Measurements from ENCODE around the gene RNF32. TPM values are rescaled to one million over a fixed set of nuclear protein-coding genes. Genes with fewer than 3 reads are reported as not detected.

Gene RNF32
- total and polyA plus RNA-seq, 8 donors: 0.69 to 2.5 (median 1.1) TPM

GRCh38 chr7:156680281-156680680 is 39.7 kb downstream of the RNF32 start:
- intact Hi-C loops (cut with DNase I): no loop called here
- no peak for FAIRE-seq
- 59 to 96% methylated on average over 1 of the region's 1 CpG for WGBS, 2 donors
- H3K4me1 ChIP-seq: no peaks in the 10 kb centered on the region
- no peak for TF ChIP-seq CTCF (IDR thresholded peaks at IDR 0.05)
- no peak for DNase-seq
- no peaks in the 10 kb centered on the region for H3K9me3 ChIP-seq
- ATAC-seq: no peak
- H3K27ac ChIP-seq: no peak overlapping the region
- no peak overlapping the region for H3K4me3 ChIP-seq
- no peaks in the 10 kb centered on the region for H3K27me3 ChIP-seq
- H3K36me3 ChIP-seq: peaks cover 0 to 33% (median 4%) of the 10 kb centered on the region in 3 donors

GRCh38 chr7:156682928-156683327 is 42.4 kb downstream of the RNF32 start:
- Histone ChIP-seq H3K9me3 (no peaks in the 10 kb centered on the region), H3K27ac (no peak overlapping the region), H3K4me1 (no peaks in the 10 kb centered on the region), H3K27me3 (no peaks in the 10 kb centered on the region), H3K36me3 (peaks cover 0 to 27% (median 4%) of the 10 kb centered on the region in 3 donors), H3K4me3 (no peak overlapping the region)
- no peak for FAIRE-seq
- intact Hi-C loops (cut with DNase I): no loop called here
- no peak for DNase-seq
- WGBS, 2 donors: 80 to 90% methylated on average over 2 of the region's 2 CpGs
- ATAC-seq: no peak
- TF ChIP-seq CTCF (IDR thresholded peaks at IDR 0.05): no peak

GRCh38 chr7:156684251-156684650 is 43.7 kb downstream of the RNF32 start:
- no peak for TF ChIP-seq CTCF (IDR thresholded peaks at IDR 0.05)
- H3K27ac ChIP-seq: no peak overlapping the region
- intact Hi-C loops (cut with DNase I): no loop called here
- no peaks in the 10 kb centered on the region for H3K27me3 ChIP-seq
- no peaks in the 10 kb centered on the region for H3K9me3 ChIP-seq
- no peak overlapping the region for H3K4me3 ChIP-seq
- no peaks in the 10 kb centered on the region for H3K4me1 ChIP-seq
- ATAC-seq: no peak
- FAIRE-seq: no peak
- peaks cover 0 to 21% (median 4%) of the 10 kb centered on the region in 3 donors for H3K36me3 ChIP-seq
- 96 to 97% methylated on average over 10 of the region's 10 CpGs for WGBS, 2 donors
- DNase-seq: no peak

- 94 to 95% methylated on average over 4 of the region's 4 CpGs for WGBS, 2 donors
- no peaks in the 10 kb centered on the region for H3K9me3 ChIP-seq
- no peak overlapping the region for H3K27ac ChIP-seq
- ATAC-seq: no peak
- peaks cover 0 to 18% (median 4%) of the 10 kb centered on the region in 3 donors for H3K36me3 ChIP-seq
- TF ChIP-seq CTCF (IDR thresholded peaks at IDR 0.05): no peak
- H3K27me3 ChIP-seq: no peaks in the 10 kb centered on the region
- no peak for DNase-seq
- no peaks in the 10 kb centered on the region for H3K4me1 ChIP-seq
- FAIRE-seq: no peak
- no peak overlapping the region for H3K4me3 ChIP-seq
- intact Hi-C loops (cut with DNase I): no loop called here
Observed at GRCh38 chr7:156684661-156685060, 44.1 kb downstream of the RNF32 start.

- no peak for ATAC-seq
- intact Hi-C loops (cut with DNase I): no loop called here
- H3K4me3 ChIP-seq: no peak overlapping the region
- no peak for TF ChIP-seq CTCF (IDR thresholded peaks at IDR 0.05)
- no peaks in the 10 kb centered on the region for H3K27me3 ChIP-seq
- no peak for DNase-seq
- H3K36me3 ChIP-seq: no peaks in the 10 kb centered on the region
- no peak overlapping the region for H3K27ac ChIP-seq
- whole genome bisulfite sequencing, 2 donors: 89 to 95% methylated on average over 5 of the region's 5 CpGs
- FAIRE-seq: no peak
- H3K4me1 ChIP-seq: no peaks in the 10 kb centered on the region
- H3K9me3 ChIP-seq: no peaks in the 10 kb centered on the region
Observed at GRCh38 chr7:156691764-156692163, 51.2 kb downstream of the RNF32 start.

Data from pancreas (tissue), 10 donors.